Lower lobe of right lung (tissue), 2 donors: Measurements from ENCODE around the gene CEBPB. TPM values are rescaled to one million over a fixed set of nuclear protein-coding genes. Genes with fewer than 3 reads are reported as not detected.

Experiments
- ATAC-seq, 2 donors: fragments of 200-7000 bp; cut with Tn5 transposase; one replicate each; pipeline ENCODE4 v1.9.1; 2020 to 2022; ENCODE audit warnings: mild to moderate bottlenecking in 2 of 2, moderate library complexity in 2 of 2
- DNase-seq: peaks from one replicate; pipeline ENCODE4 v3.0.0-alpha.2; 2020
- H3K27ac ChIP-seq: fragments of 200-600 bp; one replicate; pipeline ENCODE4 v1.8.0; 2022
- H3K27me3 ChIP-seq: fragments of 200-600 bp; one replicate; pipeline ENCODE4 v1.8.0; 2022; ENCODE audit warnings: low read depth
- H3K36me3 ChIP-seq: fragments of 200-600 bp; one replicate; pipeline ENCODE4 v1.8.0; 2022; ENCODE audit warnings: mild to moderate bottlenecking
- H3K4me1 ChIP-seq: fragments of 200-600 bp; one replicate; pipeline ENCODE4 v1.8.0; 2022
- H3K4me3 ChIP-seq: fragments of 200-600 bp; one replicate; pipeline ENCODE4 v1.8.0; 2022; ENCODE audit warnings: mild to moderate bottlenecking
- H3K9me3 ChIP-seq: fragments of 200-600 bp; one replicate; pipeline ENCODE4 v1.8.0; 2022
- CTCF ChIP-seq: fragments of 200-600 bp; IDR thresholded peaks from one replicate; pipeline ENCODE4 v1.8.0; 2022; ENCODE audit warnings: antibody characterized with exemption, mild to moderate bottlenecking
- intact Hi-C: fragments of 100-400 bp; cut with DNase I; formaldehyde crosslinking; loops from one replicate; pipeline ENCODE4 v1.11.0; 2022
- total RNA-seq: library from RNA; stranded (reverse); fragmentation: NEBNext Ultra II Directional; extraction: Animal tissue kit (Norgen Biotek cat#: 25700); gene quantifications from one replicate; pipeline ENCODE4 v1.2.1, GENCODE V29; 2021
- donor health status: DM: no; HTN: yes; CAD: no; lungs with severe emphysema.

Gene CEBPB
- total RNA-seq, 1 donor from 2014 or later = 326 TPM

- intact Hi-C loops = no loop called here
- H3K9me3 ChIP-seq = no peaks in the 10 kb centered on the region
- H3K4me3 ChIP-seq = no peak overlapping the region
- DNase-seq = no peak
- H3K36me3 ChIP-seq = peaks cover 27% of the 10 kb centered on the region
- TF ChIP-seq CTCF = no peak
- peaks cover 27% of the 10 kb centered on the region for H3K4me1 ChIP-seq
- no peak overlapping the region for H3K27ac ChIP-seq
- H3K27me3 ChIP-seq = no peaks in the 10 kb centered on the region
- ATAC-seq = no peak
Observed at GRCh38 chr20:50196896-50197295, 6.3 kb downstream of the CEBPB start.

DNA sequence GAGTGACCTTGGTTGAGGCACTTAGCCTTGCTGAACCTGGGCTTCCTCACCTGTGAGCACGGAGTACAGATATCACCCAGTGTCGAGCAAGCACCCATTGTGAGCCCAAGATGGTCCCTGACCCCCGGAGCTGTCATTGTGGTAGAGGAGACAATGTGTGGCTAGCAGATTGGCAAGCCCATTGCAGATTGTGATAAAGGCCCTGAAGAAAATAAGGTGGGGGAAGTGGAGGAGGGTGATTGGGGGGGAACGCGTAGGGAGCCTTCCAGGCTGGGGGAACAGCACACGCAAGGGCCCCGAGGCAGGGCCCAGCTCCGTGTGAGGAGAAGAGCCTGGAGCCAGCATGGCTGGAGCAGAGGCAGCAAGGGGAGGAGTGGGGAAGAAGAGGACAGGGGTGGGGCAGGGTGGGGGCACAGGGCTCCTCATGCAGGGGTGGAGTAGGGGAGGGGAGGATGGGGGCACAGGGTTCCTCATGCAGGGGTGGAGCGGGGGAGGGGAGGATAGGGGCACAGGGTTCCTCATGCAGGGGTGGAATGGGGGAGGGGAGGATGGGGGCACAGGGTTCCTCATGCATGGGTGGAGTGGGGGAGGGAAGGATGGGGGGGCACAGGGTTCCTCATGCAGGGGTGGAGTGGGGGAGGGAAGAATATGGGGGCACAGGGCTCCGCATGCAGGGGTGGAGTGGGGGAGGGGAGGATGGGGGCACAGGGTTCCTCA is 7.0 kb downstream of the CEBPB start:
- intact Hi-C loops = no loop called here
- no peak for TF ChIP-seq CTCF
- no peak for ATAC-seq
- Histone ChIP-seq H3K9me3 (no peaks in the 10 kb centered on the region), H3K27ac (no peak overlapping the region), H3K27me3 (no peaks in the 10 kb centered on the region), H3K4me3 (no peak overlapping the region), H3K36me3 (peaks cover 26% of the 10 kb centered on the region), H3K4me1 (peaks cover 27% of the 10 kb centered on the region)
- DNase-seq = no peak

- intact Hi-C loops = no loop called here
- Histone ChIP-seq H3K27ac (no peak overlapping the region), H3K36me3 (peaks cover 20% of the 10 kb centered on the region), H3K27me3 (no peaks in the 10 kb centered on the region), H3K9me3 (no peaks in the 10 kb centered on the region), H3K4me1 (peaks cover 26% of the 10 kb centered on the region), H3K4me3 (no peak overlapping the region)
- ATAC-seq = no peak
- no peak for TF ChIP-seq CTCF
- DNase-seq = no peak
Observed at GRCh38 chr20:50198180-50198666, 7.6 kb downstream of the CEBPB start.

GRCh38 chr20:50198716-50199115 is 8.1 kb downstream of the CEBPB start:
- no peak for TF ChIP-seq CTCF
- H3K27me3 ChIP-seq = no peaks in the 10 kb centered on the region
- DNase-seq (no peak), ATAC-seq (no peak)
- intact Hi-C loops = no loop called here
- H3K36me3 ChIP-seq = peaks cover 15% of the 10 kb centered on the region
- H3K4me3 ChIP-seq = no peak overlapping the region
- no peak overlapping the region for H3K27ac ChIP-seq
- peaks cover 22% of the 10 kb centered on the region for H3K4me1 ChIP-seq
- H3K9me3 ChIP-seq = no peaks in the 10 kb centered on the region

DNA sequence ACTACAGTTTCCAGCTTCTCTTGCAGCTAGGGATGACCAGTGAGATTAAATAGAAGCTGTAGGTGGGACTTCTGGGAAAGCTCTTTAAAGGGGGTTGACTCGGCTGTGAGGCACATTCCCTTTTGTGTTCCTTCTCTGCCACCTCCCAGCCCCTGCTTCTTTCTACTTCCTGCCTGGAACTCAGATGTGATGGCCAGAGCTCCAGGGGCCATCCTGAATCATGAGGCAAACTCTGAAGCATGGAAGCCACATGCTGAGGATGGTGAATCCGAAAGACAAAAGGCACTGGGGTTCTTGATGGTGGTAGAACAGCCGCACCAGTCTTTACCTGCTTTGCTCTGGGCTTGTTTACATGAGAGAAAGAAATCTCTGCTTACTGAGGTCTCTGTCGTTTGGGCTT is 9.1 kb downstream of the CEBPB start:
- intact Hi-C loops = no loop called here
- Histone ChIP-seq H3K27me3 (no peaks in the 10 kb centered on the region), H3K9me3 (peaks cover 3% of the 10 kb centered on the region), H3K4me1 (peaks cover 13% of the 10 kb centered on the region), H3K4me3 (no peak overlapping the region), H3K36me3 (peaks cover 5% of the 10 kb centered on the region), H3K27ac (no peak overlapping the region)
- no peak for TF ChIP-seq CTCF
- ATAC-seq (no peak), DNase-seq (no peak)
